HG02763 (cell line): Measurements from ENCODE around the gene SCAMP5.

Source experiments
- ATAC-seq: cut with Tn5 transposase; IDR thresholded peaks from one replicate; pipeline ENCODE4 v1.9.1; 2021; ENCODE audit warnings: mild to moderate bottlenecking, moderate library complexity; ENCODE audit not compliant: unreplicated experiment

The SCAMP5 gene

DNA sequence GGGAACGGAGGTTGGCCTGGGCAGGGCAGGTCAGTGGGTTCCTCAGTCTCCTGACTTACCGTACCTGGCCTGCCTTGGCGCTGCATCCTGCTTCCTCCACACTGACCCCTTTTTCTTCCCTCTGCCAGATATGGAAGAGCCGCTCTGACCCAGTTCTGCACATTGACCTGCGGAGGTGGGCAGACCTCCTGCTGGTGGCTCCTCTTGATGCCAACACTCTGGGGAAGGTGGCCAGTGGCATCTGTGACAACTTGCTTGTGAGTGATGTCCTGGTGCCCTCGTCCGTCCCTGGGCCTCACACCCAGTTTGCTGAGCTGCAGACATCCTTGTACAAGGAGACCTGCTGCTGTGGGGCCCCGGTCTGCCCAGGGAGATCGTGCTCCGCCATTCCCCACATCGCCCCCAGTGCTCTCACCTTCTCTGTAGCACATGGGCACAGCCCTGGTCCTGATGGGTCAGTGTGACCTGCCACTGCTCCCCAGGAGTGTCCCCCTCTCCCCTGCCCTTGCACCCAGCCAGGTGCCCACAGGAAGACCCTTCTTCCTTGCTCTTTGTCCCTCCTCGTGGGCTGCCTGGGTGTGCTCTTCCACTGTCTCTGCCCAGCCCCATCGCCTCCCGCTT lies 49.0 kb downstream of the SCAMP5 start:
- ATAC-seq = no peak

- no peak for ATAC-seq
Observed at GRCh38 chr15:75045332-75046015, 50.1 kb downstream of the SCAMP5 start.

DNA sequence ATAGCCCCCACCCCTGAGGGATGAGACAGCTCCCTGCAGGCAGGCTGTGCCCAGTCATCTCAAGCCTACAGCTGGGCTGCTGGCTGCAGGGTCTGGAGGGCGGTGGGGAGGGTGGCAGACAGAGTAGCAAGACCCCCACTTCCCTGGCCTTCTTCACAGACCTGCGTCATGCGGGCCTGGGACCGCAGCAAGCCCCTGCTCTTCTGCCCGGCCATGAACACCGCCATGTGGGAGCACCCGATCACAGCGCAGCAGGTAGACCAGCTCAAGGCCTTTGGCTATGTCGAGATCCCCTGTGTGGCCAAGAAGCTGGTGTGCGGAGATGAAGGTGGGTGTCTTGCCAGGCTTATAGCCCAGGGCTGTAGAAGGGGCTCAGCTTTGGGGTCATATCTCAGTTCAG lies 53.0 kb downstream of the SCAMP5 start:
- ATAC-seq = no peak

GRCh38 chr15:75049392-75049791 lies 54.0 kb downstream of the SCAMP5 start:
- no peak for ATAC-seq

DNA sequence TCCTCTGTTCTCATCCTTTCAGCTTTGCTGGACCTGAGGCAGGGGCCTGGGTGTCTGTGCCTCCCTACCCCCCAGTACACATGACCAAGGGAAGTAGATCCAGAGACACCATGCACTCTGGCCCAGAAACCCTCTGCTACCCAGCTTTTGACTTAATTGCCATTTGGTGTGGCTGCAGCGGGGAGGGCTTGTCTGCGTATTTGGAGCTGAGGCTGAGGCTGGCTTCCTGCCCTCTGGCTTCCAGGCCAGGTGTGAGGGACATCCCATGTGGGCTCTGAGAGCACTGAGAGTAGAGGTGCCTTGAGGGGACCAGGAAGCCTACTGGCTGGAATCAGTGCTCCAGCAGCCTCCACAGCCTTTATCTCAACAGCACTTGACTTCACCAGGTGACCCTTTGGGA lies 54.9 kb downstream of the SCAMP5 start:
- no peak for ATAC-seq

GRCh38 chr15:75051191-75051608 lies 55.8 kb downstream of the SCAMP5 start:
- no peak for ATAC-seq

DNA sequence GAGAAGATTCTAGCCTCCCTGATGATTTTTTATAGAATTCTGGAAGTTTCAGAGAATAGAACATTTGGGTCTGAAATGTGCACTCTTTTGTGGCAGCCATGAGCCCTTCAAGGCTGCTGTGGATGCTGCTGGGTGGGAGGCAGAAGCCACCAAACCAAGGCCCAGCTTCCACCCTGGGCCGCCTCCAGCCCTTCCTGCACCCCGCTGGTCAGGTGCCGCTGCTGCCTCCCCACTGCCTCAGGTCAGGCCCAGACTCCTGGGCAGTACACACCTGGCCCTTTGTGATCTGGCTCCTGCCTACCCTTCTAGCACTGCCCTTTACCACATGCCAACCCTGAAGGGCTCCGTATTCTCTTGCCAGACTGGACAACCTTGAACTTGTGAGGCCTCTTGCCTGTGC lies 56.3 kb downstream of the SCAMP5 start:
- ATAC-seq = no peak

GRCh38 chr15:75052972-75053747 lies 57.8 kb downstream of the SCAMP5 start:
- ATAC-seq = no peak

- ATAC-seq = no peak
Observed at GRCh38 chr15:75053748-75054125, 58.4 kb downstream of the SCAMP5 start.

- no peak for ATAC-seq
Observed at GRCh38 chr15:75054172-75054897, 59.0 kb downstream of the SCAMP5 start.

DNA sequence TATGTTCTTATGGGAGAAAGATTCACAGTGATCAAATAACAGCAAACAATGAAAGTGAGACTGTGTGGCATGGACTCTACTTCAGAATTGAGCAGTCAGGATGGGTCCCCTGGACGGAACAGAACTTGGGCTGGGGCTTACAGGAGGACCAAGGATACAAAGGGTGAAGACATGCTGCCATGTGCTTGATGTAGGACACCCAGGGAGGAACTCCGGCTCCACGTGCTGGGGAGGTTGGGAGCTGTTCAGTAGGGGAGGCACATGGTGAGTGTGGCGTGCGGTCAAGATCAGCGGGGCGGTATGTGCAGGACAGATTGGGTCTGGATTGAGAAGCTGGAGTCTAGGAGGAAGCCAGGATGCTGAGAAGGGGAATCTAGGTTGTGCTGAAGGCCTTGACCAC lies 60.7 kb downstream of the SCAMP5 start:
- no peak for ATAC-seq

DNA sequence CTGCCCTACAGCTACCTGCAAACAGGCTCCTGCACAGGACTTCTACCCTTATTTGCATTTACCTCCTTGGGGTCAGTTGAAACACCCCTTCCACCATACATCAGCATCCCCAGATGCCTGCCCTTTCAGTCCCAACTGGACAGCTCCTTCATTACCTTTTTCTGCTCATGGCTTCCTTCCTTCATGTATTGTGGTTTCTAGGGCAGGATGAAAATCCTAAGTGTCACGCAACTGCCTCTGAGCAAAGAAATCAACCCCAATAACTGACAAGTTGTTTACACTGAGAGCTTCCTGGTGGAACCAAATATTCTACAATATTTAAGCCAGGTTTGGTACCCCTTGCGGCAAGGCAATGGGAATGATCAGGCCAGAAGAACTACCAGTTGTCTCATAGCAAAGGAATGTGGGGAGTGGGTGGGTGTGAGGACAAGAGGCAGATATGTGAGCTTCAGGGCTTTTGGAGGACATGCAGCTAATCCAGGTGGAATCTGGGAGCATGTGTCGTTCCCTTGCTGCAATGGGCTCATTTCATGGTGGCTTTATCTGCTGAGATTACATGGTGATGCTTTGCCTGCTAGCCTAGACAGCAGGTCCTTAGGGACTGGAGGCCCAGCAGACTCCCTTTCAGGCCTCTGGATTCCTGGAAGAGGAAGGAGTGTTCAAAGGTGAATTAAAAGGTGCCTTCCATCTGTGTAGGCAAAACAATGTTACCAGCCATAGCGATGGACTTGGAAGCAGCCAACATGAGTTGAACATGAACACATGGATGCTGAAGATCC lies 63.0 kb downstream of the SCAMP5 start:
- ATAC-seq = no peak

- ATAC-seq = no peak
Observed at GRCh38 chr15:75059607-75060006, 64.2 kb downstream of the SCAMP5 start.

DNA sequence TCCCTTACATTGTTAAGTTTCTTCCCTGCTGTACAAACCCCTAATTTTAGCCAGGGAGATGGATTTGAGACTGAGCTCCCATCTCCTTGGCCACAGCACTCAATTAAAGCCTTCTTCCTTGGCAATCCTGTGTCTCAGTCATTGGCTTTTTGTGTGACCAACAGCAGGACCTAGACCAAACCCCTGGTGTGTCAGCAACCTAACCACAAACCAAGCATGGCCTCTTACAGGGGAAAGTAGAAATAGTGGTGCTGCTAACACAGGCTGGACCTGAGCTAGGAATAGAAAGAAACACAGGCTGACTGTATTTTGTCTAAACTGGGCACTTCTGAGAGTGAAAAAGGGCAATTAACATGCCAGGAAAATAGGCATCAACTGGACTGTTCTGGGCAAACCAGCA lies 65.9 kb downstream of the SCAMP5 start:
- no peak for ATAC-seq

- no peak for ATAC-seq
Observed at GRCh38 chr15:75062706-75063105, 67.3 kb downstream of the SCAMP5 start.

DNA sequence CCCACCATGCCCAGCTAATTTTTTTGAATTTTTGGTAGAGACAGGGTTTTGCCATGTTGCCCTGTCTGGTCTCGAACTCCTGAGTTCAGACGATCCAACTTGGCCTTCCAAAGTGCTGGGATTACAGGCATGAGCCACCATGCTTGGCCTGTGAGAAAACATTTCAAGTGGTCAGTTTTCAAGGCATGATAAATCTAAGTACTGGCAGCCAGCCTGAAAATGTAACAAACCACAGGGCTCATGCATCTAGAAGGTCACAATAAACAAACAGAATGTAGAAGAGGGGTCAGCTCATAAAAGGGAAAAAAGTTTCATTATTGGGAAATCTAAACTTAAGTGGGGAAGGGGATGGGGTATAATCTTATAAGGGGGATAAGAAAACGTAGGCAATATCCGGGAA lies 68.0 kb downstream of the SCAMP5 start:
- ATAC-seq = no peak

DNA sequence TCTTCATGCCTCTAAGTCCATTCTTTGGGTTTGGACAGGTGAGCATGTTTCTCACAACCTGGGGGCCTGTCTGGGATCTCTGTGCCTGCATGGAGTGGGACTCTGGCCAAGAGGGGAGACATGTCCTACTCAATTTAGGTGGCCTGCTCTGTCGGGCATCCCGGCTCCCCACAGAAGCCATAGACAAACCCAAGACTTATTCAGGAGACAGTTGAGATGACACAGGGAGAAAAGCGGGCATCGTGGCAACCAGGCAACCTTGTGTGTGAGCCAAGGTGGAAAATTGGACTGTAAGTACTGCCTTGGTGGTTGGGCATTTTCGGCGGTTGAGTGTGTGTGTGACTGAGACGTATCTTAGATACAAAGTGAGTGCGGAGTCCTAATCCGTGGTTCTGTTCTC lies 68.5 kb downstream of the SCAMP5 start:
- no peak for ATAC-seq

DNA sequence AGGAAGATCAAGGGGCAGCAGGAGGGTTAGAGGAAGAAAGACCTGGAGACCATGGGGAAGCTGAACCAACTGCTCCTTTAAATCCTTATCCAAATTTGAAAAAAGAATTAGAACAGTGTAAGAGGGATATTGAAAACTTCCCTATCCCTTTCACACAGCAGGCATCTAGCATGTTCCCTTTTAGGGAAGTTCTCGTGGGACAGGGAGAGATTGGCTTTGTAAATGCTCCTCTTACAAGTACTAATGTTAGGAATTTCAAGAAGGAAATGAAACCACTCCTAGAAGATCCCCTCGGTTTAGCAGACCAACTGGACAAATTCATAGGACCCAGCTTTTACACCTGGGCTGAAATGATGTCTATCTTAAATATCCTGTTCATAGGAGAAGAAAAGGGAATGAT lies 69.5 kb downstream of the SCAMP5 start:
- ATAC-seq = no peak

DNA sequence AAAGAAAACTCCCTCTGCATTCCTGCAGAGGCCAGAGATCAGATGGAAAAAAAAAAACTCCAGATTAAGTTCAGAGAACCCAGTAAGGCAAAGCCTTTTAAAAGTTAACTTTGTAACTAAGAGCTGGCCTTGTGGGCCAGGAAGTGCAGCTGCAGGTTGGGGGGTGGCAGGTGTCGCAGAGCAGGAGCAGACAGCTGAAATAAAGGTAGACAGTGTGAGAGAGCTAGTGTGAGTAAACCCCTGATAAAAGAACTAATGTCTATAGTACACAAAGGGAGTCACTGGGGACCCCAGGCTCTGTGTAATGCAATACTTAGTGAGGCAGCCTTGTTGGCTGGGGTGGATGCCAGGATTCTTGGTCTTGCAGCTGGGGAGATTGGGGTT lies 70.1 kb downstream of the SCAMP5 start:
- ATAC-seq = no peak

GRCh38 chr15:75065851-75066509 lies 70.6 kb downstream of the SCAMP5 start:
- no peak for ATAC-seq
